Erythroblast (primary cell): Measurements from ENCODE around the gene THYN1.

Experiments used
- GATA1 ChIP-seq: IDR thresholded peaks from 2 replicates; pipeline ENCODE4 v1.6.1; 2011; ENCODE audit warnings: low read depth, mild to moderate bottlenecking, control low read depth, low read length, moderate library complexity
- POLR2A ChIP-seq: IDR thresholded peaks from 2 replicates; pipeline ENCODE4 v1.6.1; 2011; ENCODE audit warnings: mild to moderate bottlenecking, low read length

DNA sequence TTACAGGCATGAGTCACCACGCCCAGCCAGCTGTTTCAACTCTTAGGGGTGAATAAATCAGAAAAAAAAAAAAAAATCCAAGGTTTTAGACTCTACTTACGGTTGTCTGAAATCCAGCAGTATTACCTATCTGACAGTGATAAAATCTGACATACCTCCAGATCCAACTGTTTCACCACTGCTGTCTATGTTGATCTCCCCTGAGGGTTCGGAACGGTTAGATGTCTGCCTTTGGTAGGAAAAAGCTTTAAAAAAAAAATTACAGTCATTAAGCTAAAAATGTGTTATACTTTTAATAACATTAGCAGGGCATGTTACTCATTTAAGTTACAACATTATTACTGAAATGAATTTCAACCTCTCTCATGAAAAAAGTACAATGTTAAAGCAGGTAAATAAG is 50.5 kb downstream of the THYN1 start:
- TF ChIP-seq POLR2A (no peak), GATA1 (no peak)
